Hepatocyte (in vitro differentiated cells): ENCODE measurements around the gene EIF3A. TPM values are rescaled to one million over a fixed set of nuclear protein-coding genes. Genes with fewer than 3 reads are reported as not detected.

Experiments used
- DNase-seq: peaks from one replicate; pipeline ENCODE4 v3.0.0-alpha.2; 2016; ENCODE audit warnings: low spot score
- H2AFZ ChIP-seq: fragments of 200-600 bp; sonication (generic); 2 replicates; pipeline ENCODE4 v1.6.0; 2016; ENCODE audit warnings: antibody characterized with exemption, mild to moderate bottlenecking
- H3K27ac ChIP-seq: fragments of 200-600 bp; sonication (generic); 2 replicates; pipeline ENCODE4 v1.5.1; 2016; ENCODE audit warnings: mild to moderate bottlenecking
- H3K27me3 ChIP-seq: fragments of 200-600 bp; sonication (generic); 2 replicates; pipeline ENCODE4 v1.6.1; 2016
- H3K36me3 ChIP-seq: fragments of 200-600 bp; sonication (generic); replicated peaks from 2 replicates; pipeline ENCODE4 v1.5.1; 2016; ENCODE audit warnings: low read depth; ENCODE audit not compliant: insufficient read depth
- H3K4me1 ChIP-seq: fragments of 200-600 bp; sonication (generic); 2 replicates; pipeline ENCODE4 v1.5.1; 2016; ENCODE audit warnings: mild to moderate bottlenecking, moderate library complexity; ENCODE audit not compliant: insufficient read depth
- H3K4me2 ChIP-seq: fragments of 200-600 bp; sonication (generic); 2 replicates; pipeline ENCODE4 v1.6.0; 2016
- H3K4me3 ChIP-seq: fragments of 200-600 bp; sonication (generic); 2 replicates; pipeline ENCODE4 v1.5.1; 2016; ENCODE audit warnings: mild to moderate bottlenecking
- H3K79me2 ChIP-seq: fragments of 200-600 bp; sonication (generic); 2 replicates; pipeline ENCODE4 v1.6.0; 2017; ENCODE audit warnings: mild to moderate bottlenecking
- H3K9me2 ChIP-seq: fragments of 200-600 bp; sonication (generic); replicated peaks from 2 replicates; pipeline ENCODE4 v1.6.0; 2017; ENCODE audit warnings: mild to moderate bottlenecking; ENCODE audit not compliant: insufficient read depth
- H3K9me3 ChIP-seq: fragments of 200-600 bp; sonication (generic); 2 replicates; pipeline ENCODE4 v1.5.1; 2016; ENCODE audit warnings: low read depth, mild to moderate bottlenecking
- H4K20me1 ChIP-seq: fragments of 200-600 bp; sonication (generic); 2 replicates; pipeline ENCODE4 v1.6.0; 2016; ENCODE audit warnings: mild to moderate bottlenecking; ENCODE audit not compliant: insufficient read depth, poor library complexity, severe bottlenecking
- EZH2 ChIP-seq: fragments of 200-600 bp; sonication (generic); IDR thresholded peaks from 2 replicates; pipeline ENCODE4 v1.6.1; 2016; ENCODE audit warnings: antibody characterized with exemption, mild to moderate bottlenecking, borderline replicate concordance
- EZH2phosphoT487 ChIP-seq: fragments of 200-600 bp; sonication (generic); IDR thresholded peaks from one replicate; pipeline ENCODE4 v1.6.1; 2018; ENCODE audit warnings: antibody characterized with exemption, mild to moderate bottlenecking, low read depth, moderate library complexity; ENCODE audit not compliant: unreplicated experiment, severe bottlenecking
- WGBS: methylation state at CpG from one replicate; pipeline ENCODE4 v1.1.6; 2016; ENCODE audit warnings: low lambda C conversion rate; ENCODE audit errors: missing lambda C conversion rate; 5-methylcytosine and 5-hydroxymethylcytosine counted together
- polyA plus RNA-seq: library from polyadenylated mRNA; unstranded; fragments of >200 nt; fragmentation: Nextera tagmentation; extraction: Ambion mirVana; gene quantifications from 2 replicates; pipeline ENCODE4 v1.2.1, GENCODE V29; 2016
- total RNA-seq: library from RNA; depleted of rRNA; stranded (reverse); fragments of >200 nt; gene quantifications from 2 replicates; pipeline ENCODE4 v1.2.3, GENCODE V29; 2014
- TF ChIP-seq, protein P1 (sequence below): fragments of 200-600 bp; sonication (generic); IDR thresholded peaks from 2 replicates; pipeline ENCODE4 v1.5.1; 2016; ENCODE audit warnings: antibody characterized with exemption, mild to moderate bottlenecking; ENCODE audit not compliant: poor library complexity

EIF3A gene
- total and polyA plus RNA-seq, 2 experiments from 2014 or later = 56.6 to 93.7 TPM

DNA sequence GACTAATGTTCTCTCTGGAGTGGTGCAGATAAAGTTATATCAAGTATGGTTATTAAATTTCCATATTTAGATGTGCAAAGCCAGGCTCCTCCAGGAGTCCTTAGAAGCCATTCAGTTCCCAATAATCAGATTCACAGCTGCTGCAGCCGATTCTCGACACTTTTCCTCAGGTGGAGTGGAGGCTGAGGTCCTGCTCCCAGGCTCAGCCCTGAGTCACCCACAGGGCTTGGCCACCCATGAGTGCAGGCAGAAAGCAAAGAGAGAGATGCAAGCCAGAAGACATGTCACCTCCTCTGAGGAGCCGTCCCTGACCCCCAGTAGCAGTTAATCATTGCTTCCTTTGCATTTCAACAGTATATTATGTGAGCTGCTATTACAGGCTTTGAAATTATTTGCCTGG is 87.4 kb downstream of the EIF3A start:
- TF ChIP-seq EZH2phosphoT487 (no peak), EZH2 (no peak)
- TF ChIP-seq, protein P1, sequence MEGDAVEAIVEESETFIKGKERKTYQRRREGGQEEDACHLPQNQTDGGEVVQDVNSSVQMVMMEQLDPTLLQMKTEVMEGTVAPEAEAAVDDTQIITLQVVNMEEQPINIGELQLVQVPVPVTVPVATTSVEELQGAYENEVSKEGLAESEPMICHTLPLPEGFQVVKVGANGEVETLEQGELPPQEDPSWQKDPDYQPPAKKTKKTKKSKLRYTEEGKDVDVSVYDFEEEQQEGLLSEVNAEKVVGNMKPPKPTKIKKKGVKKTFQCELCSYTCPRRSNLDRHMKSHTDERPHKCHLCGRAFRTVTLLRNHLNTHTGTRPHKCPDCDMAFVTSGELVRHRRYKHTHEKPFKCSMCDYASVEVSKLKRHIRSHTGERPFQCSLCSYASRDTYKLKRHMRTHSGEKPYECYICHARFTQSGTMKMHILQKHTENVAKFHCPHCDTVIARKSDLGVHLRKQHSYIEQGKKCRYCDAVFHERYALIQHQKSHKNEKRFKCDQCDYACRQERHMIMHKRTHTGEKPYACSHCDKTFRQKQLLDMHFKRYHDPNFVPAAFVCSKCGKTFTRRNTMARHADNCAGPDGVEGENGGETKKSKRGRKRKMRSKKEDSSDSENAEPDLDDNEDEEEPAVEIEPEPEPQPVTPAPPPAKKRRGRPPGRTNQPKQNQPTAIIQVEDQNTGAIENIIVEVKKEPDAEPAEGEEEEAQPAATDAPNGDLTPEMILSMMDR = no peak
- peaks cover 4% of the 10 kb centered on the region for H3K27me3 ChIP-seq
- H2AFZ ChIP-seq = no peak overlapping the region
- no peaks in the 10 kb centered on the region for H3K79me2 ChIP-seq
- WGBS = 96% methylated on average over 3 of the region's 3 CpGs
- H3K4me1 ChIP-seq = no peaks in the 10 kb centered on the region
- H3K9me2 ChIP-seq = no peaks in the 10 kb centered on the region
- H3K4me3 ChIP-seq = no peak overlapping the region
- DNase-seq = no peak
- no peaks in the 10 kb centered on the region for H3K9me3 ChIP-seq
- H3K27ac ChIP-seq = no peak overlapping the region
- H3K36me3 ChIP-seq = no peaks in the 10 kb centered on the region
- no peaks in the 10 kb centered on the region for H4K20me1 ChIP-seq
- no peak overlapping the region for H3K4me2 ChIP-seq

GRCh38 chr10:118992496-118992895 is 88.1 kb downstream of the EIF3A start:
- DNase-seq = no peak
- no peaks in the 10 kb centered on the region for H3K9me3 ChIP-seq
- H3K27me3 ChIP-seq = peaks cover 4% of the 10 kb centered on the region
- no peak overlapping the region for H2AFZ ChIP-seq
- H3K4me1 ChIP-seq = no peaks in the 10 kb centered on the region
- no peaks in the 10 kb centered on the region for H3K9me2 ChIP-seq
- H4K20me1 ChIP-seq = no peaks in the 10 kb centered on the region
- no peak overlapping the region for H3K4me3 ChIP-seq
- H3K79me2 ChIP-seq = no peaks in the 10 kb centered on the region
- TF ChIP-seq, protein P1 = no peak
- TF ChIP-seq EZH2phosphoT487 (no peak), EZH2 (no peak)
- no peaks in the 10 kb centered on the region for H3K36me3 ChIP-seq
- H3K4me2 ChIP-seq = no peak overlapping the region
- H3K27ac ChIP-seq = no peak overlapping the region
- 73% methylated on average over 2 of the region's 2 CpGs for WGBS

DNA sequence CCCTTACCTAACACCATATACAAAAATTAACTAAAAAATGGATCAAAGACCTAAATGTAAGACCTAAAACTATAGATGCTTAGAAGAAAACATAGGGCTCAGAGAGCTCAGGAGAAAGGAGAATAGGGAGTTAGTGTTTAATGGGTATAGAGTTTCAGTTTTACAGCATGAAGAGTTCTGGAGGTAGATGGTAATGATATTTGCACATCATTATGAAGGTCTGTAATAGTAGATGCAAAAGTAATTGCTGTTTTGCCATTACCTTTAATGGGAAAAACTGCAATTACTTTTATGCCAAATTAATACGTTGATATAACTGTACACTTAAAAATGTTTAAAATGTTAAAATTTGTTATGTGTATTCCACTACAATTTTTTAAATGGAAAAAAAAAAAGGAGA is 90.3 kb downstream of the EIF3A start:
- H3K4me1 ChIP-seq = no peaks in the 10 kb centered on the region
- whole genome bisulfite sequencing = 95% methylated on average over 1 of the region's 1 CpG
- peaks cover 4% of the 10 kb centered on the region for H3K27me3 ChIP-seq

More for the DNA sequence above, 90.3 kb downstream of the EIF3A start:
- no peak overlapping the region for H3K27ac ChIP-seq
- TF ChIP-seq EZH2 (no peak), EZH2phosphoT487 (no peak)
- TF ChIP-seq, protein P1 = no peak
- no peaks in the 10 kb centered on the region for H3K9me3 ChIP-seq
- H3K4me2 ChIP-seq = no peak overlapping the region
- no peak overlapping the region for H3K4me3 ChIP-seq
- H3K36me3 ChIP-seq = no peaks in the 10 kb centered on the region
- H2AFZ ChIP-seq = no peak overlapping the region
- DNase-seq = no peak
- no peaks in the 10 kb centered on the region for H4K20me1 ChIP-seq
- H3K79me2 ChIP-seq = no peaks in the 10 kb centered on the region
- no peaks in the 10 kb centered on the region for H3K9me2 ChIP-seq
